Loucy (cell line): Measurements from ENCODE around the gene RMDN2.

Experiments
- H2AFZ ChIP-seq: fragments of 200-600 bp; sonication (generic); 2 replicates; pipeline ENCODE4 v1.6.0; 2016; ENCODE audit warnings: antibody characterized with exemption, mild to moderate bottlenecking, low read length, moderate library complexity
- H3F3A ChIP-seq: fragments of 200-600 bp; 2 replicates; pipeline ENCODE4 v1.6.0; 2016; ENCODE audit warnings: antibody characterized with exemption, low read depth, mild to moderate bottlenecking
- H3K27me3 ChIP-seq: fragments of 200-600 bp; sonication (generic); 2 replicates; pipeline ENCODE4 v1.6.1; 2014; ENCODE audit warnings: low read length, mild to moderate bottlenecking; ENCODE audit not compliant: insufficient read depth, poor library complexity, severe bottlenecking
- H3K36me3 ChIP-seq: fragments of 200-600 bp; sonication (generic); 2 replicates; pipeline ENCODE4 v1.6.1; 2016; ENCODE audit warnings: low read length; ENCODE audit not compliant: insufficient read depth
- H3K4me1 ChIP-seq: fragments of 200-600 bp; sonication (generic); 2 replicates; pipeline ENCODE4 v1.5.1; 2014; ENCODE audit warnings: low read length, mild to moderate bottlenecking; ENCODE audit not compliant: insufficient read depth, poor library complexity, severe bottlenecking
- H3K4me2 ChIP-seq: fragments of 200-600 bp; sonication (generic); 2 replicates; pipeline ENCODE4 v1.6.0; 2014; ENCODE audit warnings: antibody characterized with exemption, low read length, low read depth, mild to moderate bottlenecking; ENCODE audit not compliant: poor library complexity, severe bottlenecking
- H3K4me3 ChIP-seq: fragments of 200-600 bp; sonication (generic); 2 replicates; pipeline ENCODE4 v1.5.1; 2014; ENCODE audit warnings: low read length, mild to moderate bottlenecking, mixed read lengths; ENCODE audit not compliant: poor library complexity, severe bottlenecking
- H3K79me2 ChIP-seq: fragments of 200-600 bp; sonication (generic); 2 replicates; pipeline ENCODE4 v1.6.1; 2014; ENCODE audit warnings: low read length; ENCODE audit not compliant: insufficient read depth
- H3K9ac ChIP-seq: fragments of 200-600 bp; sonication (generic); 2 replicates; pipeline ENCODE4 v1.6.0; 2014; ENCODE audit warnings: mild to moderate bottlenecking, low read depth, low read length, moderate library complexity; ENCODE audit not compliant: poor library complexity, severe bottlenecking
- H3K9me2 ChIP-seq: fragments of 200-600 bp; sonication (generic); replicated peaks from 2 replicates; pipeline ENCODE4 v1.6.1; 2016; ENCODE audit warnings: low read depth, low read length, mixed read lengths
- H3K9me3 ChIP-seq: fragments of 200-600 bp; sonication (generic); 2 replicates; pipeline ENCODE4 v1.6.1; 2014; ENCODE audit warnings: mild to moderate bottlenecking, antibody characterized with exemption, low read length, low read depth; ENCODE audit not compliant: insufficient read depth
- H4K20me1 ChIP-seq: fragments of 200-600 bp; sonication (generic); 2 replicates; pipeline ENCODE4 v1.6.0; 2014; ENCODE audit warnings: antibody characterized with exemption, low read length, mild to moderate bottlenecking; ENCODE audit not compliant: insufficient read depth, poor library complexity, severe bottlenecking
- CTCF ChIP-seq: fragments of 200-600 bp; sonication (generic); conservative IDR thresholded peaks from 2 replicates; pipeline ENCODE4 v1.5.1; 2014; ENCODE audit warnings: mild to moderate bottlenecking, antibody characterized with exemption, low read length
- EZH2phosphoT487 ChIP-seq: fragments of 200-600 bp; IDR thresholded peaks from 2 replicates; pipeline ENCODE4 v1.6.1; 2018; ENCODE audit warnings: antibody characterized with exemption, mild to moderate bottlenecking, moderate library complexity, borderline replicate concordance

RMDN2 gene

GRCh38 chr2:38064801-38065501 lies 139.9 kb downstream of the RMDN2 start:
- Histone ChIP-seq H3K4me2 (no peak overlapping the region), H3F3A (no peaks in the 10 kb centered on the region)

DNA sequence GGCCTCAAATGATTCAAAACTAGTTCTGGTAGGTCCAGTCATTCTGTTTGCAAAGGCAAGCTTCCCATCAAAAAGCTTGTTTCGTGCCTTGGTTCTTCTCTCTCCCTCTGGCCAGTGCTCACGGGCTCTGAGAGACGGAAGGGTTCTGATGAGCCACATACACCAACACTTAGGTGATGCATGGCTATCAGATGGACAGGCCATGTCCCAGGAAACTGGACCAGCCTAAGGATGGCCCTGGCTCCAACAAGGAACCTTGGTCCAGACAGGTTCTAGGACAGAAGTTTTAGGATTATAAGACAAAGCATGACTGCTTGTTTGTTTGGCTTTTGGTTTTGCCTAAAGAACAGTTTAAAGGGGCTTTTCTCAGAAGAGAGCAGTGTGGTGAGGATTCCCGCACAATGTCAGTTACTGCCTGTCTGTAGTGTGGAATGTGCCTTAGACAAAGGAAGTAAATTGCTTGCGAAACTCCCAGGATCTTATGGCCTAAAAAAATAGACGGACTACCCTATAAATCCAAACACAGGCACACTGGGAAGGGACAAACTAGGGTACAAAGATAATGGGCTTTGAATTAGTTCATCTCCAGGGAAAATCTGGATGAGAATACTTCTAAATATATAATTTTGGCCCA lies 140.5 kb downstream of the RMDN2 start:
- H3K36me3 ChIP-seq: no peaks in the 10 kb centered on the region
- no peak overlapping the region for H3K4me2 ChIP-seq
- no peaks in the 10 kb centered on the region for H3K4me1 ChIP-seq
- no peak for TF ChIP-seq EZH2phosphoT487
- TF ChIP-seq CTCF: no peak
- H4K20me1 ChIP-seq: no peaks in the 10 kb centered on the region
- H3K27me3 ChIP-seq: no peaks in the 10 kb centered on the region
- H2AFZ ChIP-seq: no peak overlapping the region
- no peaks in the 10 kb centered on the region for H3K9me3 ChIP-seq
- no peaks in the 10 kb centered on the region for H3K9me2 ChIP-seq
- H3K4me3 ChIP-seq: no peak overlapping the region
- H3F3A ChIP-seq: no peaks in the 10 kb centered on the region
- H3K9ac ChIP-seq: no peak overlapping the region
- no peaks in the 10 kb centered on the region for H3K79me2 ChIP-seq

More at GRCh38 chr2:38064801-38065501, 139.9 kb downstream of the RMDN2 start:
- no peak overlapping the region for H3K4me3 ChIP-seq
- no peaks in the 10 kb centered on the region for H3K36me3 ChIP-seq
- H3K9me2 ChIP-seq: no peaks in the 10 kb centered on the region
- TF ChIP-seq EZH2phosphoT487: no peak
- TF ChIP-seq CTCF: no peak
- no peaks in the 10 kb centered on the region for H3K79me2 ChIP-seq
- H3K4me1 ChIP-seq: no peaks in the 10 kb centered on the region
- no peaks in the 10 kb centered on the region for H3K27me3 ChIP-seq
- H2AFZ ChIP-seq: no peak overlapping the region
- H3K9me3 ChIP-seq: no peaks in the 10 kb centered on the region
- H4K20me1 ChIP-seq: no peaks in the 10 kb centered on the region
- H3K9ac ChIP-seq: no peak overlapping the region

DNA sequence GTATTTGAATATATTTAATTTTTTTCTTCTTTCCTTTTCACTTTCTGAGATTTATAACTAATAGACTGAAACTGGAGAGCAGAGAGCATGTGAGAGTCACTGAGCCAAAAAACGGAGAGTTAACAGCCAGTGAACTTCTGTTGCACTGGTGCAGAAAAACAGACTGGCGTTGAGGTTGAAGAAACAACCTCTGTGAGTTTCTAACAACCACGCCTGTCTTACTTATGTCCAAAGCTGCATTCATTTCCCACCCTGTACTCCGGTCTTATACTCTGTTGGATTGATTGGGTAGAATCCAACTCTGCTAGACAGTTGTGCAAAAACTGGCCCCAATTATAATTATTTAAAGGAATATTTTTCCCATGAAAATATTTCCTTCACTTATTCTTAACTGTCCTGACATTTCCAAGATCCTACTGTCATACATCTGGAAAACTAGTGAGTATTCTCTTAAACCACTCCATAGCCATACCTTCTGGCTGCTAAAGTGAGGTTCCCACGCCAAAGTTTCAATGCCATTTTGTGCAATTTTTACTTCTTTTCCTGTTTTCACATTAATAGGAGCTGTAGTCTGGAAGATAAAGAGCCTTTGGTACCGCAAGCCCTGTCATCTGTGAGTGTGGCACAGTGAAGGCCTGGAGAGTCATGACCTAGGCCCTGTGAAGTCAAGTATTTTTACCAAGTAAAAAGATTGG lies 141.5 kb downstream of the RMDN2 start:
- Histone ChIP-seq H3F3A (no peaks in the 10 kb centered on the region), H3K4me3 (no peak overlapping the region), H4K20me1 (no peaks in the 10 kb centered on the region), H3K4me2 (no peak overlapping the region), H3K9me3 (no peaks in the 10 kb centered on the region), H3K9me2 (no peaks in the 10 kb centered on the region), H3K79me2 (no peaks in the 10 kb centered on the region), H3K36me3 (no peaks in the 10 kb centered on the region), H2AFZ (no peak overlapping the region), H3K9ac (no peak overlapping the region), H3K27me3 (no peaks in the 10 kb centered on the region), H3K4me1 (no peaks in the 10 kb centered on the region)
- TF ChIP-seq EZH2phosphoT487 (no peak), CTCF (no peak)
